Naive thymus-derived CD4-positive, alpha-beta T cell (primary cell): ENCODE data around the gene DGKI. TPM values are rescaled to one million over a fixed set of nuclear protein-coding genes. Genes with fewer than 3 reads are reported as not detected.

Source experiments
- ATAC-seq: fragments of 150-1000 bp; cut with Tn5 transposase; 2 replicates; pipeline ENCODE4 v1.10.0; 2021; ENCODE audit warnings: mild to moderate bottlenecking, moderate library complexity
- CTCF ChIA-PET: fragments of 350-600 bp; sonication (Branson Sonifier 250); formaldehyde crosslinking; loops from one replicate; lab custom pipeline; 2021; ENCODE audit warnings: antibody characterized with exemption; lab: Charles Lee
- POLR2A ChIA-PET: fragments of 350-600 bp; sonication (Branson Sonifier 250); formaldehyde crosslinking; loops from one replicate; lab custom pipeline; 2021; ENCODE audit warnings: antibody characterized with exemption, inconsistent platforms; lab: Charles Lee
- DNase-seq, 9 donors: peaks; one replicate each; pipeline versions ENCODE4 v3.0.0 to v3.0.0-alpha.2; 2020 to 2022; ENCODE audit warnings: mixed read lengths in 1 of 9
- H3K27ac ChIP-seq: one replicate; pipeline ENCODE4 v1.7.0; 2013; ENCODE audit warnings: mild to moderate bottlenecking, low read depth, low read length, moderate library complexity
- H3K27me3 ChIP-seq, 2 donors: one replicate each; pipeline ENCODE4 v1.7.0; 2013; ENCODE audit warnings: low read length in 2 of 2, mild to moderate bottlenecking in 2 of 2, moderate library complexity in 2 of 2; ENCODE audit not compliant: control insufficient read depth in 2 of 2, insufficient read depth in 2 of 2
- H3K36me3 ChIP-seq, 3 experiments: 1 replicate in 2 of 3; 2 replicates in 1 of 3; pipeline ENCODE4 v1.7.0; 2013; ENCODE audit warnings: low read length in 3 of 3, mild to moderate bottlenecking in 3 of 3, moderate library complexity in 1 of 3; ENCODE audit not compliant: insufficient read depth in 3 of 3, control insufficient read depth in 2 of 3
- H3K4me1 ChIP-seq, 2 donors: one replicate each; pipeline ENCODE4 v1.7.0; 2013; ENCODE audit warnings: low read length in 2 of 2, mild to moderate bottlenecking in 2 of 2, moderate library complexity in 1 of 2; ENCODE audit not compliant: control insufficient read depth in 2 of 2, insufficient read depth in 2 of 2
- H3K4me3 ChIP-seq: 2 replicates; pipeline ENCODE4 v1.7.0; 2013; ENCODE audit warnings: mild to moderate bottlenecking, low read length
- H3K9me3 ChIP-seq, 3 experiments: 1 replicate in 2 of 3; 2 replicates in 1 of 3; pipeline ENCODE4 v1.7.0; 2013; ENCODE audit warnings: low read length in 3 of 3; ENCODE audit not compliant: control insufficient read depth in 2 of 3
- H3K27ac Mint-ChIP-seq, 9 donors: one replicate each; pipeline ENCODE4 v1.8.0; 2020 to 2022; ENCODE audit warnings: mixed read lengths in 9 of 9, mild to moderate bottlenecking in 8 of 9, moderate library complexity in 5 of 9, inconsistent platforms in 2 of 9
- H3K27me3 Mint-ChIP-seq, 5 donors: one replicate each; pipeline ENCODE4 v1.8.0; 2021 to 2022; ENCODE audit warnings: mixed read lengths in 5 of 5, mild to moderate bottlenecking in 1 of 5
- H3K36me3 Mint-ChIP-seq, 5 donors: one replicate each; pipeline ENCODE4 v1.8.0; 2020 to 2022; ENCODE audit warnings: mixed read lengths in 5 of 5, mild to moderate bottlenecking in 3 of 5, inconsistent platforms in 1 of 5
- H3K4me1 Mint-ChIP-seq, 7 donors: one replicate each; pipeline ENCODE4 v1.8.0; 2020 to 2022; ENCODE audit warnings: mixed read lengths in 7 of 7, mild to moderate bottlenecking in 3 of 7, inconsistent platforms in 1 of 7
- H3K4me3 Mint-ChIP-seq, 10 donors: one replicate each; pipeline ENCODE4 v1.8.0; 2020 to 2022; ENCODE audit warnings: mild to moderate bottlenecking in 10 of 10, mixed read lengths in 10 of 10, moderate library complexity in 6 of 10, inconsistent platforms in 2 of 10
- H3K9me3 Mint-ChIP-seq, 11 donors: one replicate each; pipeline ENCODE4 v1.8.0; 2020 to 2022; ENCODE audit warnings: mixed read lengths in 11 of 11, mild to moderate bottlenecking in 4 of 11, inconsistent platforms in 1 of 11, moderate library complexity in 1 of 11
- intact Hi-C, 2 donors: fragments of 100-400 bp; cut with micrococcal nuclease; formaldehyde crosslinking; loops; one replicate each; pipeline ENCODE4 v1.15.1; 2023
- polyA plus RNA-seq, 2 donors: library from polyadenylated mRNA; unstranded; fragments of 300-500 nt; fragmentation: Illumina TruSeq; gene quantifications; one replicate each; pipeline ENCODE4 v1.2.3, GENCODE V29; 2021
- total RNA-seq, 6 experiments: library from RNA in 5 of 6; stranded (reverse) in 5 of 6; gene quantifications; 1 replicate in 5 of 6; 2 replicates in 1 of 6; pipeline ENCODE4 v1.2.3 and lab custom pipeline; 2021 to 2026

DGKI gene
- total RNA-seq (1 to 10 TPM in 1 of 5 experiments, not detected in 4; 1.3 TPM), polyA plus RNA-seq (not detected), total RNA-seq (lab: John Stamatoyannopoulos, UW) (not detected)

DNA sequence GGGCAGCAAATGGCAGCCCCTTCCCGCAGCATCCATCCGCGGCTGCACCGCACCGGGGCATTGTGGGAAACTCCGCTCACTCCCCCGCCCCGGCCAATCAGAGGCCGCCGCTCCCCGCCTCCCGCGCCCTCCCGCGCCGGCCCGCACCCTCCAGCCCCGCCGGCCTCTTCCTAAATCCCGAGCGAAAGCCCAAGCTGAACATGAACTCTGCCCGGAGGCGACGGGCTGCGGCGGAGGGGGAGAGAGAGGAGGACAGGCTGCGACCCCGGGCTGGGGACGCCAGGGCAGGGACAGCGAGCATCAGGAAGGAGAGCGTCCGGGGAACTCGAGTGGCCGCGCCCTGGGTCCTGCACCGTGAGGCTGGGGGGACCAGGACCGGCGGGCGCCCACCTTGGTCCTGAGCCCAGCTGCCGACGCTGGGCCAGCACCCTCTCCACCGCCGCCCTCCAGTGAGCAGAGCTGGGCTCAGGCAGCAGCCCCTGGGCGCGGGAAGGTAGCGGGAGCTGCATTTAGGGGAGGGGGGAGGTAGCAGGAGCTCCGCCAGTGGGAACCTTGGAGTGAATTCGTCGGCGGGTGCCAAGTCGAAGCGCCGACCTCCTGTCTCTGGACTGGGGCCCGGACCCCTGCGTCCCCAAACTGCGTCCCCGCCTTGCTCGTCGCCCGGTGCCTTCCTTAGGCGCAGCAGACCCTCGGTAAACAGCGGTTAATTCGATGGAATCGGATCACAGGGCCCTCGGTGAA, at the start of gene DGKI:
DGKI (minus strand) TSS at position 148 of the 741 bp plus-strand sequence.
- ATAC-seq (no peak), DNase-seq (peak in 2 of 9 donors; percentile 2 to 32)
- peaks cover 0 to 11% (median 6%) of the 10 kb centered on the region in 7 donors for H3K4me1 Mint-ChIP-seq
- peaks cover 0 to 5% (median 0%) of the 10 kb centered on the region in 5 donors for H3K36me3 Mint-ChIP-seq
- H3K27ac Mint-ChIP-seq = no peak within 1 kb of the TSS
- Histone ChIP-seq H3K4me1 (no peaks in the 10 kb centered on the region), H3K27ac (no peak within 1 kb of the TSS), H3K9me3 (no peaks in the 10 kb centered on the region), H3K4me3 (no peak within 1 kb of the TSS), H3K36me3 (no peaks in the 10 kb centered on the region), H3K27me3 (no peaks in the 10 kb centered on the region)
- POLR2A ChIA-PET = no interaction called here
- CTCF ChIA-PET = no interaction called here
- H3K4me3 Mint-ChIP-seq = peak within 1 kb of the TSS; percentile 26 to 83 (median 69)
- peaks cover 0 to 5% (median 0%) of the 10 kb centered on the region in 11 donors for H3K9me3 Mint-ChIP-seq
- H3K27me3 Mint-ChIP-seq = peaks cover 57 to 81% (median 73%) of the 10 kb centered on the region in 5 donors
- intact Hi-C loops = no loop called here

DNA sequence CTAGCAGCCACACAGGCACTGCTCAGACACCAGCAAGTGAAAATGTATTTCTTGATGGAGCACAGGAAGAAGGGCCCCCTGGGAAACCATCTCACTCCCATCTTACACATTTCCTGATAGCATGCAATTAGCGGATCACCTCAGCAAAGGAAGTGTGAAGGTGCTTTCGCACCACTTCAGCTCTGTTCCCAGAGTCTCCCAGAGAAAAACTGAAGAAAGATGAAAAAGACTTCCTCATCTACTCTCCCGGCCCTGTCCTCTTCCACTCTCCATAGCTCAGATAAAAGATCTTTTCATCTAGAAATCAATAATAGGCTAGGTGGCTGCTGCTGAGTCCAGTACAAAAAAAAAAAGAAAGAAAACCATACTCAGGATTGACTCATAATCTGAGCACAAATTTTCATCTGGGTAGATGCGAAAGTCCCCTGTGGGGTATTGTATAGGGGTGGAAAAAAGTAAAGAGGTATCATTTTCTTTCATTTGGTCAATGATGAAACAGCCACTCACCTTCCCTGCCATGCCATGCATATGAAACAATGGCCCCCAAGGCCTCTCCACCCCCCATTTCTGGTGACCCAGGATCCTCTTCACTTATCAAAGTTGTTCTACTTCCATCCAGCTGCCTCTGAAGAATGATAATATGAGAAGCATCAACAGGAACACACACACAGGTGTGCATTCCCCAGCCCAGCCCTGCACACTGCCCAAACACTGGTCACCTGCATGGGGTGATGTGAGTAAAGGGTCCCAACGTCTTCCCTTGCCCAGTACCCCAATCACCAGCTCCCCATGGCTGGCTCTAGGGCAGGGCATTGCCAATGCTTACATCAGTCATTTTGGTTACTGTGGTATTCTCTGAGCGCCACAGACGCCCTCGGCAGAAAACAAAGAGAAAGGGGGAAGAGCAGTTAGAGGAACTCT, 48.8 kb upstream of the DGKI start:
- ChIA-PET CTCF (interaction anchor here (0.8 kb wide), 1 partner anchor 114 kb away, joined by 4 read pairs; no protein-coding TSS in a partner anchor), POLR2A (no interaction called here)
- DNase-seq = peak in 1 of 9 donors; percentile 35
- Histone ChIP-seq H3K4me3 (no peak overlapping the region), H3K27me3 (no peaks in the 10 kb centered on the region), H3K27ac (no peak overlapping the region), H3K9me3 (no peaks in the 10 kb centered on the region), H3K36me3 (peaks cover 0 to 17% (median 0%) of the 10 kb centered on the region in 3 experiments), H3K4me1 (peaks cover 0 to 6% of the 10 kb centered on the region in 2 donors)
- Mint-ChIP-seq H3K4me3 (peak overlapping the region in 1 of 10 donors; percentile 24), H3K4me1 (peaks cover 8 to 32% (median 16%) of the 10 kb centered on the region in 7 donors), H3K9me3 (peaks cover 0 to 2% (median 0%) of the 10 kb centered on the region in 11 donors), H3K27ac (peak overlapping the region in 1 of 9 donors; percentile 66), H3K27me3 (no peaks in the 10 kb centered on the region), H3K36me3 (peaks cover 14 to 53% (median 24%) of the 10 kb centered on the region in 5 donors)
- ATAC-seq = no peak
- intact Hi-C loops = no loop called here

GRCh38 chr7:137893143-137893742, 46.5 kb upstream of the DGKI start:
- no peak for DNase-seq
- ChIA-PET CTCF (interaction anchor here (0.8 kb wide), 1 partner anchor 76 kb away, joined by 3 read pairs; no protein-coding TSS in a partner anchor), POLR2A (no interaction called here)
- no peak overlapping the region for H3K4me3 ChIP-seq
- H3K36me3 Mint-ChIP-seq = peaks cover 14 to 57% (median 37%) of the 10 kb centered on the region in 5 donors
- no peaks in the 10 kb centered on the region for H3K9me3 ChIP-seq
- peaks cover 0 to 17% (median 0%) of the 10 kb centered on the region in 3 experiments for H3K36me3 ChIP-seq
- no peak overlapping the region for H3K27ac ChIP-seq
- no peaks in the 10 kb centered on the region for H3K4me1 ChIP-seq
- H3K9me3 Mint-ChIP-seq = no peaks in the 10 kb centered on the region
- no peak for ATAC-seq
- H3K4me3 Mint-ChIP-seq = no peak overlapping the region
- intact Hi-C loops = no loop called here
- peaks cover 0 to 22% (median 2%) of the 10 kb centered on the region in 7 donors for H3K4me1 Mint-ChIP-seq
- no peaks in the 10 kb centered on the region for H3K27me3 Mint-ChIP-seq
- H3K27me3 ChIP-seq = no peaks in the 10 kb centered on the region
- H3K27ac Mint-ChIP-seq = no peak overlapping the region

DNA sequence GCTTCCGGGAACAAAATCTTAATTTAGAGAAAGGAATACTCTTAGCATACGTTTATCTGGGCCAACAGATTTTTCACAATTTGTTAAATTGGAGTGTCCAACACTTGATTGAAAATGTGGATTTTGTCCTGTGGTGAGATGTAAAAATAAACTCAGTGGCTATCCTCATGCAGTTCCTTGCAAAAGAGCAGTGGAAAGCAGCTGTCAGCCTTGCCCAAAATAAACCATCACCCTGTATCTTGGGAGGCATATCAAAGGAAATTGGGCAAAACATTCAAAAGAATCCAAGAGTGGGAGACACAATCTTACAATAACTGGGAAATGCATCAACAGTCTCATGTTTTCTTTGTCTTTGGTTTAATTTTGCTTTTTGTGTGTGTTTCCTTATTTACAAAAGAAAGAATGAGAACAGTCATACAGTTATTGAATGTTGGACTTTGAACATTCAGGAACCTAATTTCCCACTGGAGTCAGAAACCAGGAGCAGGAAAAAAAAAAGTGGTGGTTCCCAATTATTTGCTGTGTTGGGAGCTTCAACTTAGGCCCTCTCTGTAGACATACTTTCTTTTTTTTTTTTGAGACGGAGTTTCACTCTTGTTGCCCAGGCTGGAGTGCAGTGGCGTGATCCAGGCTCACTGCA, 44.4 kb upstream of the DGKI start:
- no peaks in the 10 kb centered on the region for H3K4me1 ChIP-seq
- intact Hi-C loops = no loop called here
- no peaks in the 10 kb centered on the region for H3K9me3 Mint-ChIP-seq
- ATAC-seq = no peak
- peaks cover 0 to 10% (median 0%) of the 10 kb centered on the region in 3 experiments for H3K36me3 ChIP-seq
- no peaks in the 10 kb centered on the region for H3K27me3 Mint-ChIP-seq
- DNase-seq = no peak
- H3K4me3 ChIP-seq = no peak overlapping the region
- H3K4me1 Mint-ChIP-seq = peaks cover 0 to 26% (median 0%) of the 10 kb centered on the region in 7 donors
- no peak overlapping the region for H3K27ac Mint-ChIP-seq
- H3K27ac ChIP-seq = no peak overlapping the region
- no peaks in the 10 kb centered on the region for H3K9me3 ChIP-seq
- CTCF ChIA-PET = no interaction called here
- H3K27me3 ChIP-seq = no peaks in the 10 kb centered on the region
- POLR2A ChIA-PET = no interaction called here
- no peak overlapping the region for H3K4me3 Mint-ChIP-seq
- peaks cover 14 to 46% (median 32%) of the 10 kb centered on the region in 5 donors for H3K36me3 Mint-ChIP-seq

DNA sequence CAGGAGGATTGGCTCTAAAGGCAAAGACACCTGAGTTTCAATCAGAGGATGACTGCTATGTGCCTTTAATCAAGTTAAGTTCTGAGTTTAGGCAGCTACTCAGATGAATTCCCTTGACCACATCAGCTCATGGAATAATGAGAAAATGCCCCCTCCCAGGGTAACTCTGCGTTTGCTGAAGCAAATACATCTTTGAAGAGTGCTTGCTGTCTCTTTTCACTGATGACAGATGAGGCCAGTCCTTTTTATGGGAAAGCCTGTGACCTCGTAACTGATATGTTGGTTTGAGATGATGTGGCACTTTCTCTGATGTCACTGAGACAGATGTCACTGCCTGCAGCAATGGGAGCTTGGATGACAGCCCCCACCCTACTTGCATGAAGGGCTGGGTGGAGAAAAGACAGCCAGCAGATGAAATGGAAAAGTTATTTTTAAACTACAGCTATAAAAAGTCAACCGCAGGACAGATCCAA, 43.7 kb upstream of the DGKI start:
- ChIA-PET CTCF (no interaction called here), POLR2A (no interaction called here)
- Mint-ChIP-seq H3K9me3 (no peaks in the 10 kb centered on the region), H3K36me3 (peaks cover 9 to 43% (median 27%) of the 10 kb centered on the region in 5 donors), H3K4me3 (no peak overlapping the region), H3K27ac (peak overlapping the region in 1 of 9 donors; percentile 26), H3K4me1 (peaks cover 0 to 20% (median 0%) of the 10 kb centered on the region in 7 donors), H3K27me3 (no peaks in the 10 kb centered on the region)
- H3K27me3 ChIP-seq = no peaks in the 10 kb centered on the region
- peaks cover 0 to 7% (median 0%) of the 10 kb centered on the region in 3 experiments for H3K36me3 ChIP-seq
- DNase-seq (no peak), ATAC-seq (no peak)
- no peaks in the 10 kb centered on the region for H3K9me3 ChIP-seq
- H3K4me1 ChIP-seq = no peaks in the 10 kb centered on the region
- no peak overlapping the region for H3K4me3 ChIP-seq
- intact Hi-C loops = no loop called here
- no peak overlapping the region for H3K27ac ChIP-seq

DNA sequence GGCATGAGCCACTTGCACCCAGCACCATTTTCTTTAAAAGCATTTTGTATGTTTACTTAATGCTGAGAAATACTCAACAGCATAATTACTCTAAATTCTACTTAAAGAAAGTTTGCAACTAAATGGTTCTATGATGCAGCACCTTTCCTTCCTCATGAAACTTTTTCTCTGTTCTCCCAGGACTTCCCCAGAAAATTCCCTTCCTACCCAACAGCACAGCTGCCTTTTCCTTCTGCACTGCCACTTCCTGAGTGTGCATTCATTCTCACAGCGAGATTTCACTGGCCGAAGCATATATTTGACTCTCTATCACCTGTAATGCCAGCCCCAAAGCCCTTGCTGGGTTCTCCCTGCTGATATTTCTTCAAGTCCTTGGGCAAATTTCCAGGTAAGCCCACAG, 41.5 kb upstream of the DGKI start:
- no peaks in the 10 kb centered on the region for H3K9me3 Mint-ChIP-seq
- CTCF ChIA-PET = no interaction called here
- H3K36me3 ChIP-seq = peaks cover 0 to 14% (median 0%) of the 10 kb centered on the region in 3 experiments

More for the DNA sequence above, 41.5 kb upstream of the DGKI start:
- no peaks in the 10 kb centered on the region for H3K4me1 ChIP-seq
- Mint-ChIP-seq H3K27ac (no peak overlapping the region), H3K27me3 (no peaks in the 10 kb centered on the region), H3K4me3 (no peak overlapping the region), H3K36me3 (peaks cover 4 to 48% (median 25%) of the 10 kb centered on the region in 5 donors), H3K4me1 (peaks cover 0 to 13% (median 0%) of the 10 kb centered on the region in 7 donors)
- DNase-seq (no peak), ATAC-seq (no peak)
- no peaks in the 10 kb centered on the region for H3K9me3 ChIP-seq
- H3K27ac ChIP-seq = no peak overlapping the region
- POLR2A ChIA-PET = no interaction called here
- intact Hi-C loops = no loop called here
- H3K27me3 ChIP-seq = no peaks in the 10 kb centered on the region
- H3K4me3 ChIP-seq = no peak overlapping the region
